ENCODE data around the gene OOEP.

OOEP gene

DNA sequence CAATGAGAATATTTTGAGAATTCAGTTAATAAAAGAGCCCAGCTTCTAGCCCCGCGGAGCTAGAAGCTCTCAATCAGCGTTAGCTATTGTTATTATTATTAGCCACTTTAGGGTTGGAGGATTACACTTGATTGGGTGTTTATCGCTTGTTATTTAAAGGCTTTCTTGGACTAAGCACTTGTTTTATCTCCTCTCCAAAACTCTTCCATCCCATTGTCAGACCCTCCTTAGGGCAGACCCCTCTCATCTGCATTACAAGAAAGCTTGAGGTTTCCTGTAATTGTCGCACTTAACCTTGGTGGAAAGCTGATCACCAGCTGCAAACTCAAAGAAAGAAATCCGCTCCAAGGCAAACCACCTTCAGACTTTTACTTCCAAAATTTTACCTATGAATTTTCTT lies 20.4 kb downstream of the OOEP start:
- no peak for TF ChIP-seq EZH2phosphoT487 (IDR thresholded peaks at IDR 0.05; ENCODE audit: borderline replicate concordance, low read length)
- TF ChIP-seq, protein P1, sequence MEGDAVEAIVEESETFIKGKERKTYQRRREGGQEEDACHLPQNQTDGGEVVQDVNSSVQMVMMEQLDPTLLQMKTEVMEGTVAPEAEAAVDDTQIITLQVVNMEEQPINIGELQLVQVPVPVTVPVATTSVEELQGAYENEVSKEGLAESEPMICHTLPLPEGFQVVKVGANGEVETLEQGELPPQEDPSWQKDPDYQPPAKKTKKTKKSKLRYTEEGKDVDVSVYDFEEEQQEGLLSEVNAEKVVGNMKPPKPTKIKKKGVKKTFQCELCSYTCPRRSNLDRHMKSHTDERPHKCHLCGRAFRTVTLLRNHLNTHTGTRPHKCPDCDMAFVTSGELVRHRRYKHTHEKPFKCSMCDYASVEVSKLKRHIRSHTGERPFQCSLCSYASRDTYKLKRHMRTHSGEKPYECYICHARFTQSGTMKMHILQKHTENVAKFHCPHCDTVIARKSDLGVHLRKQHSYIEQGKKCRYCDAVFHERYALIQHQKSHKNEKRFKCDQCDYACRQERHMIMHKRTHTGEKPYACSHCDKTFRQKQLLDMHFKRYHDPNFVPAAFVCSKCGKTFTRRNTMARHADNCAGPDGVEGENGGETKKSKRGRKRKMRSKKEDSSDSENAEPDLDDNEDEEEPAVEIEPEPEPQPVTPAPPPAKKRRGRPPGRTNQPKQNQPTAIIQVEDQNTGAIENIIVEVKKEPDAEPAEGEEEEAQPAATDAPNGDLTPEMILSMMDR (IDR thresholded peaks at IDR 0.05; ENCODE audit: low read depth, low read length, poor library complexity, severe bottlenecking), result no peak
- H3K27ac ChIP-seq (ENCODE audit: low read depth, low read length), result no peak overlapping the region
- no peaks in the 10 kb centered on the region for H3K4me1 ChIP-seq (ENCODE audit: control insufficient read depth, low read length)

DNA sequence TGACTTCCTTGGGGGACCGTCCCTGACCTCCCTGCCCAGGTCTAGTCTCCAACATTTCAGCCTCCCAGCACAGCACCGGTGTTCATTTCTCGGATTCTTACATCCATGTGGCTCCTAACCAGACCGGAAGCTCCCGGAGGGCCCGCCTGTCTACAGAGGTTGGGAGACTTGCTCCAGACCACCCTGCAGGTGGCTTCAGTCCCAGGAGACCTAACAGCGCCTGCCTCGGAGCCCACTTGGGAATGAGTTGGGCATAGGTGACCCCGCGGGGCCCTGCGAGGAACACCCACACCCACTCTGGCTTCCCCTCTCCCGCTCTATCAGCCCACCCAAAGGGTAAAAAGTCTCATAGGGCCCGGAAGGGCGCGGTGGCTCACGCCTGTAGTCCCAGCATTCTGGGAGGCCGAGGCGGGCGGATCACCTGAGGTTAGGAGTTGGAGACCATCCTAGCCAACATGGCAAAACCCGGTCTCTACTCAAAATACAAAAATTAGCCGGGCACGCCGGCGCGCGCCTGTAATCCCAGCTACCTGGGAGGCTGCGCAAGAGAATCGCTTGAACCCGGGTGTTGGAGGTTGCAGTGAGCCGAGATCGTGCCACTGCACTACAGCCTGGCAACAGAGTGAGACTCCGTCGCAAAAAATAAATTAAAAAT lies 21.0 kb downstream of the OOEP start:
- H3K27ac ChIP-seq (ENCODE audit: low read depth, low read length), result no peak overlapping the region
- H3K9me2 ChIP-seq (replicated peaks; ENCODE audit: control insufficient read depth, low read length), result no peaks in the 10 kb centered on the region
- no peaks in the 10 kb centered on the region for H3K36me3 ChIP-seq (ENCODE audit: control insufficient read depth, low read length)
- no peak overlapping the region for H3K4me3 ChIP-seq (ENCODE audit: low read length)
- no peaks in the 10 kb centered on the region for H4K20me1 ChIP-seq (ENCODE audit: control insufficient read depth, insufficient read depth, low read depth, low read length)
- H3K27me3 ChIP-seq (ENCODE audit: control insufficient read depth, low read length), result peaks cover 20% of the 10 kb centered on the region
- TF ChIP-seq, protein P1 (IDR thresholded peaks at IDR 0.05; ENCODE audit: low read depth, low read length, poor library complexity, severe bottlenecking), result no peak
- no peak for TF ChIP-seq EZH2phosphoT487 (IDR thresholded peaks at IDR 0.05; ENCODE audit: borderline replicate concordance, low read length)
- no peaks in the 10 kb centered on the region for H3K9me3 ChIP-seq (ENCODE audit: control insufficient read depth, insufficient read depth, low read length)
- H3K4me1 ChIP-seq (ENCODE audit: control insufficient read depth, low read length), result no peaks in the 10 kb centered on the region
- no peak overlapping the region for H3K4me2 ChIP-seq (ENCODE audit: low read length)
- H3F3A ChIP-seq (ENCODE audit: control insufficient read depth, insufficient read depth), result no peaks in the 10 kb centered on the region
- no peaks in the 10 kb centered on the region for H3K79me2 ChIP-seq (ENCODE audit: control insufficient read depth, low read length)

More for the DNA sequence above, 20.4 kb downstream of the OOEP start:
- no peaks in the 10 kb centered on the region for H3F3A ChIP-seq (ENCODE audit: control insufficient read depth, insufficient read depth)
- no peaks in the 10 kb centered on the region for H3K36me3 ChIP-seq (ENCODE audit: control insufficient read depth, low read length)
- H3K4me2 ChIP-seq (ENCODE audit: low read length), result no peak overlapping the region
- no peaks in the 10 kb centered on the region for H3K9me2 ChIP-seq (replicated peaks; ENCODE audit: control insufficient read depth, low read length)
- no peaks in the 10 kb centered on the region for H4K20me1 ChIP-seq (ENCODE audit: control insufficient read depth, insufficient read depth, low read depth, low read length)
- peaks cover 20% of the 10 kb centered on the region for H3K27me3 ChIP-seq (ENCODE audit: control insufficient read depth, low read length)
- H3K79me2 ChIP-seq (ENCODE audit: control insufficient read depth, low read length), result no peaks in the 10 kb centered on the region
- no peak overlapping the region for H3K4me3 ChIP-seq (ENCODE audit: low read length)
- H3K9me3 ChIP-seq (ENCODE audit: control insufficient read depth, insufficient read depth, low read length), result no peaks in the 10 kb centered on the region

DNA sequence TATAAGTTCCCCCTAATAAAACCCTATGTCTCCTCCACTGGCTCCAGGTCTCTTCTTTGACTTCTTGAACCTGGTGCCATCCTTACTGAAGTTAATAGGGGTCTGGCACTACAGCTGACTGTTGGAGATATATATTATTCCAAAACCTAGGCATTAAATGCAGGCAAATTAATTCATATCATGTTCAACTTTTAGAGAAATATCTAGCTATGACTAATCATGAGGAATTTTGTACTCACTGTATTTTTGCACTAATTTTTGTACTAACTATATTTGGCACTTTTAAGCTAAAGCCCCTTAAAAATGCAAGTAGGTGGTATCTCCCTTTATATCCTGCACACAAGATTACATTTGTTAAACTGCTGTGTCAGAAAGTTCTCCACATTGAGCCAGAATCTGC lies 26.5 kb downstream of the OOEP start:
- H3K27ac ChIP-seq (ENCODE audit: low read depth, low read length), result no peak overlapping the region
- H3K36me3 ChIP-seq (ENCODE audit: control insufficient read depth, low read length), result no peaks in the 10 kb centered on the region
- H3F3A ChIP-seq (ENCODE audit: control insufficient read depth, insufficient read depth), result no peaks in the 10 kb centered on the region
- H3K27me3 ChIP-seq (ENCODE audit: control insufficient read depth, low read length), result peaks cover 8% of the 10 kb centered on the region
- no peak overlapping the region for H3K4me3 ChIP-seq (ENCODE audit: low read length)
- H3K4me1 ChIP-seq (ENCODE audit: control insufficient read depth, low read length), result peaks cover 6% of the 10 kb centered on the region
- no peaks in the 10 kb centered on the region for H3K9me3 ChIP-seq (ENCODE audit: control insufficient read depth, insufficient read depth, low read length)
- H4K20me1 ChIP-seq (ENCODE audit: control insufficient read depth, insufficient read depth, low read depth, low read length), result no peaks in the 10 kb centered on the region
- H3K79me2 ChIP-seq (ENCODE audit: control insufficient read depth, low read length), result no peaks in the 10 kb centered on the region
- H3K9me2 ChIP-seq (replicated peaks; ENCODE audit: control insufficient read depth, low read length), result no peaks in the 10 kb centered on the region
- TF ChIP-seq EZH2phosphoT487 (IDR thresholded peaks at IDR 0.05; ENCODE audit: borderline replicate concordance, low read length), result no peak
- TF ChIP-seq, protein P1 (IDR thresholded peaks at IDR 0.05; ENCODE audit: low read depth, low read length, poor library complexity, severe bottlenecking), result no peak
- H3K4me2 ChIP-seq (ENCODE audit: low read length), result no peak overlapping the region
